IMR-90 (cell line): ENCODE results near the gene BAZ2B. TPM values are rescaled to one million over a fixed set of nuclear protein-coding genes. Genes with fewer than 3 reads are reported as not detected.

Experiments
- ATAC-seq: fragments of 200-7000 bp; cut with Tn5 transposase; 2 replicates; pipeline ENCODE4 v1.9.1; 2020; ENCODE audit warnings: low read depth, mild to moderate bottlenecking, moderate library complexity
- BruUV-seq: library from RNA; stranded (reverse); fragments of 400-500 nt; replicated peaks from 2 replicates; lab custom pipeline; 2021; lab: Mats Ljungman, UMichigan
- CTCF ChIA-PET: fragments of 300-600 bp; formaldehyde crosslinking; extraction: SDS; loops from one replicate; lab custom pipeline; 2021; ENCODE audit warnings: antibody characterized with exemption; lab: Yijun Ruan, JAX
- POLR2A ChIA-PET: fragments of 300-600 bp; sonication (Branson Sonifier 250); formaldehyde crosslinking; loops from one replicate; lab custom pipeline; 2022; ENCODE audit warnings: antibody characterized with exemption; ENCODE audit not compliant: unreplicated experiment; lab: Charles Lee
- DNase-seq: peaks from one replicate; pipeline ENCODE4 v3.0.0; 2013
- H2AFZ ChIP-seq: replicated peaks from 2 replicates; pipeline ENCODE3; 2013; ENCODE audit warnings: low read length, mild to moderate bottlenecking; ENCODE audit not compliant: poor library complexity
- H2AK5ac ChIP-seq: 2 replicates; pipeline ENCODE4 v1.6.1; 2013; ENCODE audit warnings: low read depth, low read length, inconsistent platforms
- H2AK9ac ChIP-seq: replicated peaks from 2 replicates; pipeline ENCODE3; 2013; ENCODE audit warnings: mild to moderate bottlenecking, low read depth, low read length, moderate library complexity; ENCODE audit not compliant: poor library complexity
- H2BK120ac ChIP-seq: 2 replicates; pipeline ENCODE4 v1.6.1; 2013; ENCODE audit warnings: low read depth, low read length, inconsistent platforms
- H2BK15ac ChIP-seq: 3 replicates; pipeline ENCODE4 v1.6.1; 2013; ENCODE audit warnings: low read depth, low read length, inconsistent platforms
- H2BK20ac ChIP-seq: 2 replicates; pipeline ENCODE4 v1.6.1; 2013; ENCODE audit warnings: low read depth, mild to moderate bottlenecking, inconsistent platforms, low read length, moderate library complexity
- H2BK5ac ChIP-seq: 2 replicates; pipeline ENCODE4 v1.6.1; 2013; ENCODE audit warnings: mild to moderate bottlenecking, low read depth, low read length, inconsistent platforms; ENCODE audit not compliant: poor library complexity, severe bottlenecking
- H3K14ac ChIP-seq: replicated peaks from 2 replicates; pipeline ENCODE4 v1.6.1; 2013; ENCODE audit warnings: low read depth, low read length, inconsistent platforms
- H3K18ac ChIP-seq: 2 replicates; pipeline ENCODE4 v1.6.1; 2013; ENCODE audit warnings: low read depth, low read length, control low read depth
- H3K23ac ChIP-seq: 2 replicates; pipeline ENCODE4 v1.6.1; 2013; ENCODE audit warnings: low read depth, low read length, inconsistent platforms
- H3K27ac ChIP-seq: 2 replicates; pipeline ENCODE4 v1.5.1; 2013; ENCODE audit warnings: mild to moderate bottlenecking, control low read depth, low read length; ENCODE audit not compliant: insufficient read depth
- H3K27me3 ChIP-seq: 2 replicates; pipeline ENCODE4 v1.6.1; 2013; ENCODE audit warnings: low read length; ENCODE audit not compliant: control insufficient read depth, insufficient read depth
- H3K36me3 ChIP-seq: 2 replicates; pipeline ENCODE4 v1.6.1; 2013; ENCODE audit warnings: low read length, mixed read lengths; ENCODE audit not compliant: control insufficient read depth, insufficient read depth
- H3K4ac ChIP-seq: 2 replicates; pipeline ENCODE4 v1.6.1; 2013; ENCODE audit warnings: low read depth, low read length, inconsistent platforms
- H3K4me1 ChIP-seq: 2 replicates; pipeline ENCODE4 v1.6.1; 2013; ENCODE audit warnings: low read length, mixed read lengths; ENCODE audit not compliant: control insufficient read depth, insufficient read depth
- H3K4me2 ChIP-seq: 2 replicates; pipeline ENCODE4 v1.6.1; 2013; ENCODE audit warnings: low read depth, mild to moderate bottlenecking, control low read depth, low read length, moderate library complexity
- H3K4me3 ChIP-seq: 2 replicates; pipeline ENCODE4 v1.5.1; 2013; ENCODE audit warnings: low read depth, mild to moderate bottlenecking, control low read depth, low read length, moderate library complexity; ENCODE audit not compliant: insufficient read depth
- H3K56ac ChIP-seq: 2 replicates; pipeline ENCODE4 v1.6.1; 2013; ENCODE audit warnings: low read length, inconsistent platforms; ENCODE audit not compliant: insufficient read depth; ENCODE audit errors: extremely low read depth
- H3K79me1 ChIP-seq, 2 experiments: 2 replicates each; pipeline ENCODE4 v1.6.1; 2013; ENCODE audit warnings: low read length in 2 of 2, inconsistent platforms in 1 of 2, low read depth in 1 of 2
- H3K9ac ChIP-seq: 2 replicates; pipeline ENCODE4 v1.6.1; 2013; ENCODE audit warnings: low read depth, low read length, control low read depth
- H3K9me1 ChIP-seq: 2 replicates; pipeline ENCODE4 v1.6.1; 2013; ENCODE audit warnings: low read length, inconsistent platforms; ENCODE audit not compliant: insufficient read depth
- H3K9me3 ChIP-seq: 2 replicates; pipeline ENCODE4 v1.6.1; 2013; ENCODE audit warnings: low read length; ENCODE audit not compliant: control insufficient read depth, insufficient read depth
- H4K20me1 ChIP-seq: 2 replicates; pipeline ENCODE4 v1.6.1; 2013; ENCODE audit warnings: low read length, inconsistent platforms; ENCODE audit not compliant: insufficient read depth
- H4K5ac ChIP-seq: 2 replicates; pipeline ENCODE4 v1.6.1; 2013; ENCODE audit warnings: mild to moderate bottlenecking, low read depth, low read length, control low read depth
- H4K8ac ChIP-seq, 2 experiments: 2 replicates each; pipeline ENCODE4 v1.6.1; 2013; ENCODE audit warnings: low read depth in 2 of 2, low read length in 2 of 2, control low read depth in 1 of 2, inconsistent platforms in 1 of 2
- H4K91ac ChIP-seq: 2 replicates; pipeline ENCODE4 v1.6.1; 2013; ENCODE audit warnings: low read depth, low read length, inconsistent platforms; ENCODE audit not compliant: insufficient read depth
- CEBPB ChIP-seq: IDR thresholded peaks from 2 replicates; pipeline ENCODE4 v1.6.1; 2012; ENCODE audit warnings: low read depth, low read length, improper control_type of control experiment
- CHD1 ChIP-seq: IDR thresholded peaks from 2 replicates; pipeline ENCODE4 v1.6.1; 2012; ENCODE audit warnings: low read depth, low read length, improper control_type of control experiment
- FOS ChIP-seq: fragments of 150-350 bp; IDR thresholded peaks from 2 replicates; pipeline ENCODE4 v1.6.1; 2016; ENCODE audit warnings: low read depth, low read length
- MAFK ChIP-seq: IDR thresholded peaks from 2 replicates; pipeline ENCODE4 v1.6.1; 2012; ENCODE audit warnings: low read depth, low read length, improper control_type of control experiment
- RCOR1 ChIP-seq: IDR thresholded peaks from 2 replicates; pipeline ENCODE4 v1.6.1; 2012; ENCODE audit warnings: mild to moderate bottlenecking, low read length, improper control_type of control experiment; ENCODE audit not compliant: insufficient replicate concordance
- SMC3 ChIP-seq: fragments of 150-350 bp; IDR thresholded peaks from 2 replicates; pipeline ENCODE4 v1.6.1; 2016; ENCODE audit warnings: low read depth, mild to moderate bottlenecking, antibody characterized with exemption, low read length, moderate library complexity
- WGBS, 2 experiments: methylation state at CpG; one replicate each; pipeline versions ENCODE4 v1.1.5 to v1.1.7; 2013; ENCODE audit warnings: missing lambda C conversion rate in 2 of 2; ENCODE audit not compliant: insufficient read length in 1 of 2; ENCODE audit errors: extremely low coverage in 2 of 2; 5-methylcytosine and 5-hydroxymethylcytosine counted together
- dilution Hi-C: fragments of 300-500 bp; cut with HindIII; formaldehyde crosslinking; loops from one replicate; pipeline ENCODE4 v1.14.3; 2018; ENCODE audit warnings: low sequenced_read_pairs; ENCODE audit not compliant: unreplicated experiment
- in situ Hi-C: fragments of 300-500 bp; cut with MboI; formaldehyde crosslinking; loops from 3 replicates; pipeline ENCODE4 v1.14.3; 2019; ENCODE audit warnings: low sequenced_read_pairs, inconsistent platforms, mixed read lengths
- intact Hi-C: fragments of 100-400 bp; cut with micrococcal nuclease; formaldehyde crosslinking; loops from 2 replicates; pipeline ENCODE4 v1.10.0; 2022
- polyA plus RNA-seq, 3 experiments: library from polyadenylated mRNA; depleted of rRNA; stranded (reverse); fragments of >200 nt; gene quantifications; 2 replicates each; pipeline ENCODE4 v1.2.3, GENCODE V29; 2012; ENCODE audit warnings: low replicate concordance in 1 of 3
- total RNA-seq: library from RNA; depleted of rRNA; stranded (reverse); fragments of >200 nt; gene quantifications from 2 replicates; pipeline ENCODE4 v1.2.3, GENCODE V29; 2012

The BAZ2B gene
- total and polyA plus RNA-seq, 2 of the 4 experiments (the other 2 are of a cell fraction), result 8.9 to 42.1 TPM

GRCh38 chr2:159553727-159554126, 62.6 kb downstream of the BAZ2B start:
- CTCF ChIA-PET, result no interaction called here
- no TSS peak for BruUV-seq

More at GRCh38 chr2:159553727-159554126, 62.6 kb downstream of the BAZ2B start:
- H4K5ac ChIP-seq, result no peak overlapping the region
- no peak overlapping the region for H3K4ac ChIP-seq
- no peak overlapping the region for H3K4me2 ChIP-seq
- H3K9me3 ChIP-seq, result no peaks in the 10 kb centered on the region
- DNase-seq (no peak), ATAC-seq (no peak)
- no peak overlapping the region for H4K91ac ChIP-seq
- H3K27me3 ChIP-seq, result no peaks in the 10 kb centered on the region
- H3K23ac ChIP-seq, result no peak overlapping the region
- in situ Hi-C loops, result no loop called here
- H3K79me1 ChIP-seq, result peaks cover 0 to 17% of the 10 kb centered on the region in 2 experiments; a peak in 3 of 4 replicates
- intact Hi-C loops, result no loop called here
- WGBS, 2 experiments, result 60% methylated on average over 1 of the region's 1 CpG; no CpG with 5 or more reads in 1 of the 2 experiments
- no peak overlapping the region for H3K56ac ChIP-seq
- dilution Hi-C loops, result no loop called here
- H3K9ac ChIP-seq, result no peak overlapping the region
- POLR2A ChIA-PET, result no interaction called here
- H2BK120ac ChIP-seq, result no peak overlapping the region
- H4K8ac ChIP-seq, result no peak overlapping the region
- H3K9me1 ChIP-seq, result peaks cover 5% of the 10 kb centered on the region; the same call in 1 of the 2 replicates
- H3K18ac ChIP-seq, result no peak overlapping the region
- H3K27ac ChIP-seq, result no peak overlapping the region
- H2AFZ ChIP-seq, result no peak overlapping the region
- H3K14ac ChIP-seq, result no peak overlapping the region
- H4K20me1 ChIP-seq, result no peaks in the 10 kb centered on the region
- H2BK20ac ChIP-seq, result no peak overlapping the region
- no peak overlapping the region for H2BK15ac ChIP-seq
- no peak overlapping the region for H2AK5ac ChIP-seq
- H3K36me3 ChIP-seq, result 0 out of 2 replicates have a peak, but pooled peaks cover 1% of the 10 kb centered on the region
- no peaks in the 10 kb centered on the region; the same call in 1 of the 2 replicates for H3K4me1 ChIP-seq
- no peak overlapping the region for H2AK9ac ChIP-seq
- H3K4me3 ChIP-seq, result no peak overlapping the region
- H2BK5ac ChIP-seq, result no peak overlapping the region
- no peak for TF ChIP-seq CHD1
- TF ChIP-seq CEBPB, result no peak
- TF ChIP-seq MAFK, result no peak
- no peak for TF ChIP-seq RCOR1
- TF ChIP-seq FOS, result no peak
- no peak for TF ChIP-seq SMC3
